Measurements from ENCODE around the gene SLC2A6.

SLC2A6 gene

DNA sequence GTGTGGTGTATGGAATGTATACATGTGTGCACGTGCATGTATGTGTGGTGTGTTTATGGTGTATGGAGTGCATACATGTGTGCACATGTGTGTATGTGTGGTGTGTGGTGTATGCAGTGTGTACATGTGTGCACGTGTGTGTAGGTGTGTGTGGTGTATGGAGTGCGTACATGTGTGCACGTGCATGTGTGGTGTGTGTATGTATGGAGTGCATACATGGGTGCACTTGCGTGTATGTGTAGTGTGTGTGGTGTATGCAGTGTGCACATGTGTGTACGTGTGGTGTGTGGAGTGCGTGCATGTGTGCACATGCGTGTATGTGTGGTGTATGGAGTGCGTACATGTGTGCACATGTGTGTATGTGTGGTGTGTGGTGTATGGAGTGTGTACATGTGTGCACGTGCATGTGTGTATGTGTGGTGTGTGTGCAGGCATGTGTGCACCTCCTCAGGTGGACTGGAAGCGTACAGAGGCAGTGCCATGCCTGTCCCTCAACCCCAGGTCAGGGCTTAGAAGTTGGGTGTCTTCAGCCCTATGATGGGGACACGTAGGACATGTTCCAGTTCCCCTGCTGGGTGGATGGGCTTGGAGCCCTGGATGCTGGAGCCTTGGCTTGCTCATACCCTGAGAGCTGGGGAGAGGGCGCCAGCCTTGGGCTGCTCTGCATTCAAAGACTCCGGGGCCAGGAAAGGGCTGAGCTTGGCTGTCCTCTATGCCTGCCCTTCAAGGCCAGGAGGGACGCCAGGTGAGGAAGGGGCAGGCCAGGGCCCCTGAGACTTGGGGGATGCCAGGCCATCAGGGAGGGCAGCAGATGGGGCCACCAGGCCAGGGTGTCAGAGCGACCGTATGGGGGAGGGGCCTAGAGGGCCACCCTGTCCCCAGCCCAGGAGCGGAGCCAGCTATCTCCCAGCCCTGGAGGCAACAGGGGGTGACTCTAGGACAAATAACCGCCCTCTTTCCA lies 33.6 kb upstream of the SLC2A6 start:
- H3K9me3 ChIP-seq (ENCODE audit: control insufficient read depth, low read length) = no peaks in the 10 kb centered on the region
- H3K4me1 ChIP-seq (ENCODE audit: control insufficient read depth, insufficient read depth, low read length) = peaks cover 14% of the 10 kb centered on the region
- no peaks in the 10 kb centered on the region for H3K36me3 ChIP-seq (ENCODE audit: control insufficient read depth, insufficient read depth, low read length)
- no peaks in the 10 kb centered on the region for H3K27me3 ChIP-seq (ENCODE audit: control insufficient read depth, insufficient read depth, low read length)
- H3K9ac ChIP-seq (ENCODE audit: low read length) = no peak overlapping the region
- no peak overlapping the region for H3K4me3 ChIP-seq (ENCODE audit: low read length)

DNA sequence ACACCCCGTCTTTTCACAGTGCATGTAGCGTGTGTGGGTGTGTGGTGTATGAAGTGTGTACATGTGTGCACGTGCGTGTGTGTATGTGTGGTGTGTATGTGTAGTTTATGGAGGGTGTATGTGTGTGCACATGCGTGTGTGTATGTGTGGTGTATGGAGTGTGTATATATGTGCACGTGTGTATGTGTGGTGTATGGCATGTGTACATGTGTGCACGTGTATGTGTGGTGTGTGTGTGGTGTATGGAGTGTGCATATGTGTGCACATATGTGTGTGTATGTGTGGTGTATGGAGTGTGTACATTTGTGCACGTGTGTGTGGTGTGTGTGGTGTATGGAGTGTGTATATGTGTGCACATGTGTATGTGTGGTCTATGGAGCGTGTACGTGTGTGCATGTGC lies 32.7 kb upstream of the SLC2A6 start:
- Histone ChIP-seq H3K9me3 (ENCODE audit: control insufficient read depth, low read length) (no peaks in the 10 kb centered on the region), H3K27me3 (ENCODE audit: control insufficient read depth, insufficient read depth, low read length) (no peaks in the 10 kb centered on the region), H3K4me3 (ENCODE audit: low read length) (no peak overlapping the region), H3K9ac (ENCODE audit: low read length) (no peak overlapping the region), H3K36me3 (ENCODE audit: control insufficient read depth, insufficient read depth, low read length) (no peaks in the 10 kb centered on the region), H3K4me1 (ENCODE audit: control insufficient read depth, insufficient read depth, low read length) (peaks cover 19% of the 10 kb centered on the region)

- Histone ChIP-seq H3K4me3 (ENCODE audit: low read length) (no peak overlapping the region), H3K9ac (ENCODE audit: low read length) (no peak overlapping the region), H3K9me3 (ENCODE audit: control insufficient read depth, low read length) (no peaks in the 10 kb centered on the region), H3K36me3 (ENCODE audit: control insufficient read depth, insufficient read depth, low read length) (no peaks in the 10 kb centered on the region), H3K27me3 (ENCODE audit: control insufficient read depth, insufficient read depth, low read length) (no peaks in the 10 kb centered on the region), H3K4me1 (ENCODE audit: control insufficient read depth, insufficient read depth, low read length) (peaks cover 21% of the 10 kb centered on the region)
Observed at GRCh38 chr9:133510926-133511505, 32.1 kb upstream of the SLC2A6 start.

GRCh38 chr9:133509179-133510083 lies 30.5 kb upstream of the SLC2A6 start:
- H3K9ac ChIP-seq (ENCODE audit: low read length) = no peak overlapping the region
- no peaks in the 10 kb centered on the region for H3K36me3 ChIP-seq (ENCODE audit: control insufficient read depth, insufficient read depth, low read length)
- no peak overlapping the region for H3K4me3 ChIP-seq (ENCODE audit: low read length)
- no peaks in the 10 kb centered on the region for H3K27me3 ChIP-seq (ENCODE audit: control insufficient read depth, insufficient read depth, low read length)
- H3K9me3 ChIP-seq (ENCODE audit: control insufficient read depth, low read length) = no peaks in the 10 kb centered on the region
- peaks cover 19% of the 10 kb centered on the region for H3K4me1 ChIP-seq (ENCODE audit: control insufficient read depth, insufficient read depth, low read length)

DNA sequence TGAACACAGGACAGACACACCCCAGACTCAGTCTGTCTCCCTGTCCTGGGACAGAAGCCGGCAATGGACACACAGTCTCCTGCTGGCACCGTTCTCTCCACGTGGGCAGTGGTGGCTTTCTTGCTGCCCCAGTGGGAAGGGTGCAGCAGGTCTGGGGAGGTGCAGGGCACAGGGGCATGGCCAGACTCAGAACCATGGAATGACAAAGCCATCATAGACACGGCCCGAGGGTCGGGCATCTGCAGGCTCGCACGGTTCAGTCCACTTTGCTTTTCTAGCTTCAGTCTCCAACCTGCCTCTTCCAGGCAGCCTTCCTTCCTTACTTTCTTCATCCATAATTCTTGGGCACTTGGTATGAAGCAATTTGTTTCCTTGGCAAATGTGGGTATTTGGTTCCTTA lies 29.1 kb upstream of the SLC2A6 start:
- Histone ChIP-seq H3K9ac (ENCODE audit: low read length) (no peak overlapping the region), H3K36me3 (ENCODE audit: control insufficient read depth, insufficient read depth, low read length) (no peaks in the 10 kb centered on the region), H3K4me1 (ENCODE audit: control insufficient read depth, insufficient read depth, low read length) (peaks cover 18% of the 10 kb centered on the region), H3K9me3 (ENCODE audit: control insufficient read depth, low read length) (no peaks in the 10 kb centered on the region), H3K4me3 (ENCODE audit: low read length) (no peak overlapping the region), H3K27me3 (ENCODE audit: control insufficient read depth, insufficient read depth, low read length) (no peaks in the 10 kb centered on the region)

DNA sequence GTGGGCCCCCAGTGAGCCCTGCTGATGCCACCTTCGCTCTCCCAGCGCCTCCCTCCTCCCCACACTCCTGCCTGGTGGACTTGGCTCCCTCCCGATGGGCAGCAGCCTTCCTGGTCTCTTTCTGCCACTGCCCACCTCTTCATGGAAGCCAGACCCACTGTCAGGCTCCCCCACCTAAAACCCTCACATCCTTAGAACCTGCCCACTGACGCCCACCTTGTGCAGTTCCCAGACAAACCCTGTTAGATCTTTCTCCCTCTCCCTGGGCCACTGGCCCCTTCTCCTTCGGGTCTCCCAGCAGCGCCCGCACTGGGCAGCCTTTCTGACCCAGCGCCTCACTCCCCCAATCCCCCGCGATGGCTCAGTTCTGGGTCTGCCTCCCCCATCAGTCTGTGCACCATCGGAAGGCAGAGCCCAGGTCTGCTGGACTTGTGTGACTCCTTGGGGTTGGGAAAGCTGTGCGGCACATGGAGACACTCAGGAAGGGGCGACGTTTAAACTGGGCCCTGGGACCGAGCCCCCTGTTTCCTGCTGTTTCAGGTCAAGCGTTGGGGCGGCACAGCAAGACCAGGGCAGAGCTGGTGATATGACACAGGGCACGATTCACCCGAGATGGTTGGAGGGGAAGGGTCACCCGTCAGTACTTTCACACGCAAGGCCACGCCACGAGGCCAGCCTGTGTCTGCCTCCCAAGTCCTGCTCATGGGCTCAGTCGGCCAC lies 28.5 kb upstream of the SLC2A6 start:
- Histone ChIP-seq H3K4me3 (ENCODE audit: low read length) (no peak overlapping the region), H3K4me1 (ENCODE audit: control insufficient read depth, insufficient read depth, low read length) (peaks cover 18% of the 10 kb centered on the region)

DNA sequence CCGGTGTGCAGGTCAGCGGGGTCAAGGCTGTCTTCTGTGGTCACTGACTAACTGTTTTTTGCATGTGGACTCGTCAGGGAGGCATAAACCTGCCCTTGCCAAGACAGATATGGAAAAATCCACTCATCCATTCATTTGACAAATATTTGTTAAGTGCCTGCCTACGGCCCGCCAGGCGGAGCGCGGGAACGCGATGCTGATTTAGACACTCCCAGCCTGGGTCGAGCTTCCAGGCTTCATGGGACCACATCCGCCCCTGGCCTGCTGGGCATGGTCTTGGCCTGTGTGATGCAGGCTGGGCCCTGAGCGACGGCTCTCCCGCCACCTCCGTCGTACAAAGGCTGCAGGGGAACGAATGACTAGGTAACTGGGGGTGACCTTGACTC lies 27.7 kb upstream of the SLC2A6 start:
- peaks cover 18% of the 10 kb centered on the region for H3K4me1 ChIP-seq (ENCODE audit: control insufficient read depth, insufficient read depth, low read length)
- H3K9me3 ChIP-seq (ENCODE audit: control insufficient read depth, low read length) = no peaks in the 10 kb centered on the region
- H3K27me3 ChIP-seq (ENCODE audit: control insufficient read depth, insufficient read depth, low read length) = no peaks in the 10 kb centered on the region
- no peak overlapping the region for H3K4me3 ChIP-seq (ENCODE audit: low read length)
- H3K9ac ChIP-seq (ENCODE audit: low read length) = no peak overlapping the region
- no peaks in the 10 kb centered on the region for H3K36me3 ChIP-seq (ENCODE audit: control insufficient read depth, insufficient read depth, low read length)

More for the DNA sequence above, 28.5 kb upstream of the SLC2A6 start:
- H3K9ac ChIP-seq (ENCODE audit: low read length) = no peak overlapping the region
- H3K9me3 ChIP-seq (ENCODE audit: control insufficient read depth, low read length) = no peaks in the 10 kb centered on the region
- H3K27me3 ChIP-seq (ENCODE audit: control insufficient read depth, insufficient read depth, low read length) = no peaks in the 10 kb centered on the region
- no peaks in the 10 kb centered on the region for H3K36me3 ChIP-seq (ENCODE audit: control insufficient read depth, insufficient read depth, low read length)

- Histone ChIP-seq H3K4me1 (ENCODE audit: control insufficient read depth, insufficient read depth, low read length) (peaks cover 18% of the 10 kb centered on the region), H3K9me3 (ENCODE audit: control insufficient read depth, low read length) (no peaks in the 10 kb centered on the region), H3K36me3 (ENCODE audit: control insufficient read depth, insufficient read depth, low read length) (no peaks in the 10 kb centered on the region), H3K27me3 (ENCODE audit: control insufficient read depth, insufficient read depth, low read length) (no peaks in the 10 kb centered on the region), H3K9ac (ENCODE audit: low read length) (no peak overlapping the region), H3K4me3 (ENCODE audit: low read length) (no peak overlapping the region)
Observed at GRCh38 chr9:133505901-133506652, 27.2 kb upstream of the SLC2A6 start.

DNA sequence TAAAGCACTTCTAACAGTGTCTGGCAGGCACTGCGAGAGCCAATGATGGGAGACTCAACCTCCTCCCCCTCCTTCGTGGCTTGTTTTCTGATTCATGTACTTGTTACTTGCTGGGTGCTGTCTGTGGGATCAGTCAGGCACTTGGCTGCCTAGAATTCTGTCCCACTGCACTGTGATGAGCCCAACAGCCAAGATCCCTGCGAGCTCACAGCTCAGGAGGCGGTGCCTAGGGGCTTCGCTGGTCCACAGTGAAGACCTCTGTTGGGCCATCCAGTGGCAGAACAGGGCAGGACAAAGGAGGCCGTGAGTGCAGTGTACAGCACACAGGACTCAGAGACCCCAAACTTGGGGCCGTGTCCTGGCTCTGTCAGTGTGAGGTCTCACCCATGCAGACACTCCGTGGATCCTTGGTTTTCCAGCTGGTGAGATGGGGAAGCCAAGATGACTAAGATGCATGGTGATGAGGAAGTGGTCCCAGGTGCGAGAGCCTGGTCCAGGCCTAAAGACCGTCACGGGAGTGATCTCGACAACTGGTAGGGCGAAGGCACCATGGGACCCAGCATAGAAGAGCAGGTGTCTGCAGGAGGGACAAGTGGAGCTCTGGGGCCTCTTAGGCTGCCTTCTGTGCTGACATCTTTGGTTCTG lies 26.4 kb upstream of the SLC2A6 start:
- Histone ChIP-seq H3K4me1 (ENCODE audit: control insufficient read depth, insufficient read depth, low read length) (peaks cover 18% of the 10 kb centered on the region), H3K4me3 (ENCODE audit: low read length) (no peak overlapping the region), H3K27me3 (ENCODE audit: control insufficient read depth, insufficient read depth, low read length) (no peaks in the 10 kb centered on the region), H3K9ac (ENCODE audit: low read length) (no peak overlapping the region), H3K9me3 (ENCODE audit: control insufficient read depth, low read length) (no peaks in the 10 kb centered on the region), H3K36me3 (ENCODE audit: control insufficient read depth, insufficient read depth, low read length) (no peaks in the 10 kb centered on the region)

DNA sequence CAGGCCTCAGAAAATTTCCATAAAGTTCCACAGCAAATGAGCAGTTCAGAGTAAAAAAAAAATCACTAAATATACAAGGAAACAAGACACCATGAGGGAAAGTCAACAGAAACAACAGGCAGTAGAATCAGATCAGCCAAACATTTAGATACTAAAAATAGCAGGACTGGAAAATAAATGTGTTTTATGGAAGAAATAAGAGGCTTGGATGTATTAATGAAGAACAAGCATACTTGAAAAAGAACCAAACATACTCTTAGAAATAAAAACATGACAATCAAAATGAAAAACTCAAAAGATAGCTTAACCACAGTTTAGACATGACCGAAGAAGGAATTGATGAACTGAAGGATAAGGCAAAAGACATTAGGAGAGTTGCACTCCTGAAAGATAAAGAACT lies 23.2 kb upstream of the SLC2A6 start:
- no peaks in the 10 kb centered on the region for H3K36me3 ChIP-seq (ENCODE audit: control insufficient read depth, insufficient read depth, low read length)
- H3K27me3 ChIP-seq (ENCODE audit: control insufficient read depth, insufficient read depth, low read length) = no peaks in the 10 kb centered on the region
- H3K9me3 ChIP-seq (ENCODE audit: control insufficient read depth, low read length) = no peaks in the 10 kb centered on the region
- no peak overlapping the region for H3K4me3 ChIP-seq (ENCODE audit: low read length)
- peaks cover 7% of the 10 kb centered on the region for H3K4me1 ChIP-seq (ENCODE audit: control insufficient read depth, insufficient read depth, low read length)
- no peak overlapping the region for H3K9ac ChIP-seq (ENCODE audit: low read length)

GRCh38 chr9:133499892-133500270 lies 21.0 kb upstream of the SLC2A6 start:
- Histone ChIP-seq H3K36me3 (ENCODE audit: control insufficient read depth, insufficient read depth, low read length) (no peaks in the 10 kb centered on the region), H3K4me3 (ENCODE audit: low read length) (no peak overlapping the region), H3K9ac (ENCODE audit: low read length) (no peak overlapping the region), H3K9me3 (ENCODE audit: control insufficient read depth, low read length) (no peaks in the 10 kb centered on the region), H3K27me3 (ENCODE audit: control insufficient read depth, insufficient read depth, low read length) (peaks cover 7% of the 10 kb centered on the region), H3K4me1 (ENCODE audit: control insufficient read depth, insufficient read depth, low read length) (no peaks in the 10 kb centered on the region)
